BJ (cell line): ENCODE measurements around the gene IGF2R. TPM values are rescaled to one million over a fixed set of nuclear protein-coding genes. Genes with fewer than 3 reads are reported as not detected.

Experiments
- CTCF ChIA-PET: fragments of 350-600 bp; formaldehyde crosslinking; extraction: SDS; loops from one replicate; lab custom pipeline; 2021; ENCODE audit warnings: antibody characterized with exemption, inconsistent platforms; lab: Yijun Ruan, JAX
- POLR2A ChIA-PET: fragments of 300-600 bp; sonication (Branson Sonifier 250); formaldehyde crosslinking; extraction: SDS; loops from one replicate; lab custom pipeline; 2021; ENCODE audit warnings: antibody characterized with exemption; lab: Charles Lee
- DNase-seq: peaks from one replicate; pipeline ENCODE4 v3.0.0-alpha.2; 2011; ENCODE audit warnings: low read depth
- H3K27me3 ChIP-seq: 2 replicates; pipeline ENCODE4 v1.6.0; 2011; ENCODE audit warnings: low read length; ENCODE audit not compliant: control insufficient read depth, insufficient read depth
- H3K36me3 ChIP-seq: 2 replicates; pipeline ENCODE4 v1.5.1; 2011; ENCODE audit warnings: low read length; ENCODE audit not compliant: control insufficient read depth, insufficient read depth
- H3K4me3 ChIP-seq: 2 replicates; pipeline ENCODE4 v1.5.1; 2011; ENCODE audit warnings: low read depth, mild to moderate bottlenecking, control low read depth, low read length
- CTCF ChIP-seq: IDR thresholded peaks from 2 replicates; pipeline ENCODE4 v1.5.1; 2011; ENCODE audit warnings: low read depth, mild to moderate bottlenecking, control low read depth, inconsistent platforms, low read length, moderate library complexity; ENCODE audit not compliant: insufficient read depth
- polyA plus RNA-seq: library from polyadenylated mRNA; depleted of rRNA; stranded (reverse); fragments of >200 nt; gene quantifications from 2 replicates; pipeline ENCODE4 v1.2.3, GENCODE V29; 2011

IGF2R gene
- polyA plus RNA-seq, 1 experiment: 39.4 TPM

DNA sequence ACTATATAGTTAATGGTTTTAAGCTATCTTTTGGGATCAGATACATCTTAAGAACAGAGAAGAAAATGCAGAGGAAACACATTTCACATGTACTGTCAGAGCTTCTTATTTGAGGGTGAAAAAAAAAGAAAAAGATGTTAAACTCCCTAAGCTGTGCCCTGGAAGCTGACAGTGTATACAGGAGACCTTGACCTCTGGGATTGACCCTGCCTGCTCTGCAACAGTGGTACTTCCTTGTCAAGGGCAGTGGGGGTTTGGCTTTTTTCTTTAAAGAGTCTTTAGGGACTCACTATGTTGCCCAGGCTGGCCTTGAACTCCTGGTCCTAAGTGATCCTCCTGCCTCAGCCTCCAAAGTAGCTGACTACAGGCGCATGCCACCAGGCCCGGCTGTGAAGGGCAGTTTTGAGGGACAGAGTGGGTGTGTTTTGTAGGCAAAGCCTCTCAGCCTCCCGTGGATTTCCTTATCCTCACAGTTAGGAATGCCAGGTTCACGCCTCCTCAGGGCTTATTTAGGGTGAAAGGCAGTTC is 92.1 kb downstream of the IGF2R start:
- no peak for DNase-seq
- no peak for TF ChIP-seq CTCF
- Histone ChIP-seq H3K27me3 (no peaks in the 10 kb centered on the region), H3K36me3 (peaks cover 30% of the 10 kb centered on the region), H3K4me3 (no peak overlapping the region)
- ChIA-PET CTCF (interaction anchor here (0.6 to 1.3 kb wide), 2 partner anchors 9 to 14 kb away, joined by 3 to 4 read pairs; no protein-coding TSS in a partner anchor), POLR2A (no interaction called here)

GRCh38 chr6:160063771-160064413 is 95.0 kb downstream of the IGF2R start:
- Histone ChIP-seq H3K4me3 (no peak overlapping the region), H3K27me3 (no peaks in the 10 kb centered on the region), H3K36me3 (peaks cover 38% of the 10 kb centered on the region)
- no peak for TF ChIP-seq CTCF
- CTCF ChIA-PET: interaction anchor here (1.3 kb wide), 1 partner anchor 392 kb away, joined by 3 read pairs; no protein-coding TSS in a partner anchor
- POLR2A ChIA-PET: no interaction called here
- DNase-seq: no peak

DNA sequence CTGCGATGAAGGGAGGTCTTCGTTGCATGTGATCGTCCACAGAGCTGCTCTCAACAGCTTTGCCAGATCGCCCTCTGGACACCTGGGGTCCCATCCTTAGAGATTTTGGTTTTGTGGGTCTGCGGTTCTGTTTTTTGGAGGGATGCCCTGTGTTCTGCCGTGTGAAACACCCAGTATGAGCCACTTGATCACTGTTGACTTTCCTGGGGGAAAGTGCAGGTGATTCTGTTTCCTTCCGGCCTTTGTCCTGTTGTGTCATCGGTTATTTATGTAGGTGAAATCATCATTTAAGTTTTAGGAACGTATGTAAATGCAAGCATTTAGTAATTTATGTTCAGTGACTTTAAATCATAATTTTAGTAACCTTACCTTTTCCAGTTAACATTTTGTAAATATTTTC is 96.3 kb downstream of the IGF2R start:
- POLR2A ChIA-PET: no interaction called here

GRCh38 chr6:160067564-160067963 is 98.7 kb downstream of the IGF2R start:
- TF ChIP-seq CTCF: no peak
- Histone ChIP-seq H3K27me3 (no peaks in the 10 kb centered on the region), H3K36me3 (peaks cover 44% of the 10 kb centered on the region), H3K4me3 (no peak overlapping the region)
- no peak for DNase-seq
- POLR2A ChIA-PET: no interaction called here
- CTCF ChIA-PET: interaction anchor here (1.0 kb wide), 1 partner anchor 11 kb away, joined by 3 read pairs; no protein-coding TSS in a partner anchor

More for the DNA sequence above, 96.3 kb downstream of the IGF2R start:
- CTCF ChIA-PET: interaction anchor here (0.8 kb wide), 1 partner anchor 15 kb away, joined by 3 read pairs; no protein-coding TSS in a partner anchor
- Histone ChIP-seq H3K27me3 (no peaks in the 10 kb centered on the region), H3K36me3 (peaks cover 41% of the 10 kb centered on the region), H3K4me3 (no peak overlapping the region)
- no peak for TF ChIP-seq CTCF
- DNase-seq: no peak

DNA sequence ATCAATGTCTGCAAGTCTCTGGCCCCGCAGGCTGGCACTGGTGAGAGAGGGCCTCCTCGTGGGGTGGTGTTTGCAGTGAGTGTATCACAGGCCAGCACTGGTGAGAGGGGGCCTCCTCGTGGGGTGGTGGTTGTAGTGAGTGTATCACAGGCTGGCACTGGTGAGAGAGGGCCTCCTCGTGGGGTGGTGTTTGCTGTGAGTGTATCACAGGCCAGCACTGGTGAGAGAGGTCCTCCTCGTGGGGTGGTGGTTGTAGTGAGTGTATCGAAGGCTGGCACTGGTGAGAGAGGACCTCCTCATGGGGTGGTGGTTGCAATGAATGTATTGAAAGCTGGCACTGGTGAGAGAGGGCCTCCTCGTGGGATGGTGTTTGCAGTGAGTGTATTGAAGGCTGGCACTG is 99.5 kb downstream of the IGF2R start:
- no peak for TF ChIP-seq CTCF
- ChIA-PET CTCF (no interaction called here), POLR2A (no interaction called here)
- Histone ChIP-seq H3K4me3 (no peak overlapping the region), H3K36me3 (peaks cover 46% of the 10 kb centered on the region), H3K27me3 (no peaks in the 10 kb centered on the region)
- no peak for DNase-seq
